GM21515 (cell line): ENCODE measurements around the gene TANGO2.

ENCODE experiments used
- ATAC-seq: cut with Tn5 transposase; IDR thresholded peaks from one replicate; pipeline ENCODE4 v1.9.1; 2021; ENCODE audit not compliant: unreplicated experiment

Gene TANGO2

GRCh38 chr22:20083157-20083890 lies 62.4 kb downstream of the TANGO2 start:
- no peak for ATAC-seq

GRCh38 chr22:20083891-20084546 lies 63.1 kb downstream of the TANGO2 start:
- ATAC-seq, result no peak

GRCh38 chr22:20084547-20085413 lies 63.9 kb downstream of the TANGO2 start:
- no peak for ATAC-seq

- ATAC-seq, result no peak
These were observed 64.7 kb downstream of the TANGO2 start for GRCh38 chr22:20085651-20086050.

GRCh38 chr22:20086101-20086599 lies 65.2 kb downstream of the TANGO2 start:
- ATAC-seq, result no peak

DNA sequence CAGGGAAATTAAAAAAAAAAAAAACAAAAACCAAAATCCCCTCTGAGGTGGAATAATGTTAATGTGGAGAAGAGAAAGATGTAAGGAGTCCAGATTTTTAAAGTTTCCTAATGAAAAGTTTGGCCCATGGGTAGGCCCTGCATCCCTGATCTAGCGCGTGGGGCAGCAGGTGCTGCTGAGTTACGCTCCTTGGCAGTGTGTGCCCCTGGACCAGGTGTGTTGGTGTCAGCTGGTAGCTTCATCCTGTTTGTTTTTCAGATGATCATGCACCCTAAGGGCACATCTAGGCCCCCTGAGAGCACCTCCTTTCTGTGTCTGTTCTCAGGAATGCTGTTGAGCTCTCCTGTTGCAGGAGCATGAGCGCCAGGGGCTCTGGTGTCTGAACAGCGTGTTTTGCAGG lies 65.9 kb downstream of the TANGO2 start:
- no peak for ATAC-seq

DNA sequence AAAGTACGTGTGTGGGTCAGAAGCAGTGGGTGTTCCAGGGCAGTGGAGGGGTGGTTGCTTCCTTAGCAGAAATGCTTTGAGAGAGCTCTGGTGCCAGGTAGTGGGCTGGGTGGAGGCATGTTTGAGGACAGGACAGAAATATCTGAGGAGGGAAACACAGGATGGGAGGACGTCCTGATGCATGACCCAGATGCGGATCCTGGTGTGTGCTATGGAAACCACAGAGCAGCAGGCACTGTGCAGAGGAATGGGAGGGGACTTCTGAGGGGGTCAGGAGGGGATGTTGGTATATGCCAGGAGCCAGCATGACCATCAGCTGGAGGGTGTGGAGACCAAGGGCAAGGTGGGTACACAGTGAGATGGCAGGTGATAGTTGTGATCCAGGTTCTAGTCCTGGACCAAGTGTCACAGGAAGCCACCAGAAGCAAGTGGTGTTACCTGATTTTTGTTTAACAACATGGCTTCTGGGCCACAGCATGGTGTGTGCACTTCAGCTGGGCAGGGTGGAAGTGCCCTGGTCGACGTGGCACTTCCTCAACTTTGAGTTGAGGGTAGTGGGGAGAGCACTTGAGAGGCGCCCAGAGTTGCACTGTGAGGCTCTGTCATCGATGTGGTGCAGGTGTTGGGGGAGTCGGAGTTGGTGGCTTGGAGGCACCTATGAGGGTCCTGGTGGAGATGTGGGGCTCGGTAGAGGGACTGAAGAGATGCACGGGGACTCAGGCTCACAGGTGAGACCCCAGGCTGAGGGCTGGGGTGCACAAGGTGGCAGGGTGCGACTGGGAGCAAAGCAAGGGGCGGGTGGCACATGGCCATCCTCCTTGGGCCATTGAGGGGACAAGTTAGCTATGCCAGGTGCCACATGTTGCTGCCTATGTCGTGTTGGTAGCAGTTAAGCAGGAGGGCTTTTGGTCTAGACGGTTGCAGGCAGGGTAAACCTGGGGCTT lies 66.7 kb downstream of the TANGO2 start:
- no peak for ATAC-seq

- no peak for ATAC-seq
These were observed 67.3 kb downstream of the TANGO2 start for GRCh38 chr22:20088263-20088648.

- no peak for ATAC-seq
These were observed 68.5 kb downstream of the TANGO2 start for GRCh38 chr22:20089226-20089976.

DNA sequence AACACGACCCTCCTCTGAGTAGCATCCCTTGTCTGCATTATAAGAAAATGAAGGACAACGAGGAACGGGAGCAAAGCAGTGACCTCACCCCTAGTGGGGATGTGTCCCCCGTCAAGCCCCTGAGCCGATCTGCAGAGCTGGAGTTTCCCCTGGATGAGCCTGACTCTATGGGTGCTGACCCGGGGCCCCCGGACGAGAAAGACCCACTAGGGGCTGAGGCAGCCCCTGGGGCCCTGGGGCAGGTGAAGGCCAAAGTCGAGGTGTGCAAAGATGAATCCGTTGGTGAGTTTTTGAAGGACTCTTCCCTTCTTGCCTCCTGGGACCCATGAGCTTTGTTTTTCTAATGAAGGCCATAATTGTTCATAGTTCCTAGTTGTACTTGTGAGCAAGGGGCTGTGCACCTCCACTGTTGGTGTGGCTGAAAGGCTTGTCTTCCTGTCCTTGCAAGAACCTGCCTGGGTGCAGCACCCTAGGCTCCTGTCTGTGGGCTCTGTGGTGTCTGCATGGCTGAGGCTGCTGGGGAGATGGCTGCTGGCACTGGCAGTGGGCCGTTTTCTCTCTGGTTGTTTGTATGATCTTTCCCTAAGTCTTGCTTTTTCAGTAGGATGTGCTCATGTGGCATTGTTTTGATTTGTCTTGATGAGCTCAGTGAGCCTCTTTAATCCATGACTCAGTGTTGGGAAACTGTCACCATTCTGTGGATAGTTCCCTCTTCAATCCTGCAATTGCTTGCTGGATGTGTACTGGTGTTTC lies 69.2 kb downstream of the TANGO2 start:
- no peak for ATAC-seq

- no peak for ATAC-seq
These were observed 69.9 kb downstream of the TANGO2 start for GRCh38 chr22:20090730-20091240.

- ATAC-seq, result no peak
These were observed 71.0 kb downstream of the TANGO2 start for GRCh38 chr22:20091690-20092476.

GRCh38 chr22:20092477-20092854 lies 71.6 kb downstream of the TANGO2 start:
- no peak for ATAC-seq

- ATAC-seq, result no peak
These were observed 72.7 kb downstream of the TANGO2 start for GRCh38 chr22:20093418-20094196.

DNA sequence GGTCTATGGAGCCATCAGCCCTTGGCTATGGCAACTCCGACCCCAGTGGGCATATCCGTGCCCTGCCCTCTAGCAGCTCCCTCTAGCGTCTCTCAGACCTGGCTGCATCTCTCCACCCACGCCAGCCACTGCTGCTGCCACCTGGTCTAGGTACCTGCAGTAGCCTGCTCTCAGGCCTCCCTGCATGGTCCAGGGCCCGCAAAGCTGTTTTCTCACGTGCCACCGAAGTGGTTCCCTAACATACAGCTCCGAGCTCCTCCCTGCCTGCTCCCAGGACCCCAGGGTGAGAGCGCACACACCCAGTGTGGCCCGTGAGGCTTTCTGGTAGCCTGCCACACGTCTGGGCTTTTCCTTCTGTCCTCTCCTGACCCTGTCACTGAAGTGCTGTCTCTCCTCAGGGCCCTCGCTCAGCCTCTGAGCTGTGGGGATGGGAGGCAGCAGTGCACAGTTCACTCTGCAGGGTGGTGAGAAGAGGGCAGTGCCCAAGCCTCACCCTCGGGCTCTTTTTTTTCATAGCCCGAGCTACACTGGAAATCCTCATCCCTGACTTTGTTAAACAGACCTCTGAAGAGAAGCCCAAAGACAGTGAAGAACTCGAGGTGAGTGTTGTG lies 73.4 kb downstream of the TANGO2 start:
- ATAC-seq, result no peak

DNA sequence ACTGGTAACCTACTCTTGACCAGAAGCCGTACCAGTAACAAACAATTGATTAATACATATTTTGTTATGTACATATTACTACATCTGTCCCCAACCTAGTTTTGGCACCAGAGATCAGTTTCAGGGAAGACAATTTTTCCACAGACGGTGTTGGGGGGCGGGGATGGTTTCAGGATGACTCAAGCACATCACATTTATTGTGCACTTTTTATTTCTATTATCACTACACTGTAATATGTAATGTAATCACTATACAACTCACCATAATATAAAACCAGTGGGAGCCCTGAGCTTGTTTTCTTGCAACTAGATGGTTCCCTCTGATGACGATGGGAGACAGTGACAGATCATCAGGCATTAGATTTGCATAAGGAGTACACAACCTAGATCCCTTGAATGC lies 74.6 kb downstream of the TANGO2 start:
- ATAC-seq, result no peak
